ENCODE data around the gene ZSWIM5.
"Not testable (repeated sequence)": the region's sequence is repeated elsewhere in the genome, so short reads cannot be mapped to it uniquely, and the experiment has no call there.

The ZSWIM5 gene

GRCh38 chr1:45071567-45071966 lies 134.8 kb downstream of the ZSWIM5 start:
- H3K4me3 ChIP-seq (ENCODE audit: low read length): no peak overlapping the region
- TF ChIP-seq CTCF (conservative IDR thresholded peaks at IDR 0.05; ENCODE audit: low read depth, low read length): no peak
- DNase-seq (ENCODE audit: low read depth): no peak

GRCh38 chr1:45067806-45068205 lies 138.6 kb downstream of the ZSWIM5 start:
- DNase-seq (ENCODE audit: low read depth): no peak
- no peak for TF ChIP-seq CTCF (conservative IDR thresholded peaks at IDR 0.05; ENCODE audit: low read depth, low read length)

DNA sequence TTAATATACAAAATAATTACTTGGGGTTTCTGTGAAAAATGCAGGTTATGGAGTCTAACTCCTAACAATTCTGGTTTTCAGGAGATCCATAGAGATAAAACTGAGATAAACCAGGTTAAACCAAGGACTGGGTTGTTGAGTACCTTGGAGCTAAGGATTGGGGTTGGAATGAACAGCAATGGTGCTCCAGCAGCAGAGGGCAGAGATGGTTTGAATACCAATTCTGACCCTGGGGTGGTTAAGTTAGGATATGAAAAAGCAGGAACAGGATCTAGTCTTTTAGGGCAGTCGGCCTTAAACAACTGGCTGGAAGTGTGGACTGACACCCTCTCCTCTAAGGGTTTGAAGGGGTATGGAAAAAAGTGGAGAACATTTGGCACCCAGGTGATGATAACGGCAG lies 141.3 kb downstream of the ZSWIM5 start:
- no peak for TF ChIP-seq CTCF (conservative IDR thresholded peaks at IDR 0.05; ENCODE audit: low read depth, low read length)
- DNase-seq (ENCODE audit: low read depth): no peak
- no peak overlapping the region for H3K4me3 ChIP-seq (ENCODE audit: low read length)

More at GRCh38 chr1:45067806-45068205, 138.6 kb downstream of the ZSWIM5 start:
- no peak overlapping the region for H3K4me3 ChIP-seq (ENCODE audit: low read length)

DNA sequence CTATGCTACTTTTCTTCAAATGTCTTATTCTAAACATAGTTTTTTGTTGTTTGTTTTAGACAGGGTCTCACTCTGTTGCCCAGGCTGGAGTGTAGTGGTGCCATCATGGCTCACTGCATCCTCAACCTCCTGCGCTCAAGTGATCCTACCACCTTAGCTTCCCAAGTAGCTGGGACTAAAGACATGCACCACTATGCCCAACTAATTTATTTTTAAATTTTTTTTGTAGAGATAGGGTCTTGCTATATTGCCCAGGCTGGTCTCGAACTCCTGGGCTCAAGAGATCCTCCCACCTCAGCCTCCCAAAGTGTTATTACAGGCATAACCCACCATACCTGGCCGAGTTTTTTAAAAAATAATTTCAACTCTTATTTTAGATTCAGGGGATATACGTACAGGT lies 143.9 kb downstream of the ZSWIM5 start:
- not testable (repeated sequence) for H3K4me3 ChIP-seq (ENCODE audit: low read length); DNase-seq (ENCODE audit: low read depth)

GRCh38 chr1:45059829-45060228 lies 146.6 kb downstream of the ZSWIM5 start:
- no peak overlapping the region for H3K4me3 ChIP-seq (ENCODE audit: low read length)
- no peak for TF ChIP-seq CTCF (conservative IDR thresholded peaks at IDR 0.05; ENCODE audit: low read depth, low read length)
- DNase-seq (ENCODE audit: low read depth): no peak

DNA sequence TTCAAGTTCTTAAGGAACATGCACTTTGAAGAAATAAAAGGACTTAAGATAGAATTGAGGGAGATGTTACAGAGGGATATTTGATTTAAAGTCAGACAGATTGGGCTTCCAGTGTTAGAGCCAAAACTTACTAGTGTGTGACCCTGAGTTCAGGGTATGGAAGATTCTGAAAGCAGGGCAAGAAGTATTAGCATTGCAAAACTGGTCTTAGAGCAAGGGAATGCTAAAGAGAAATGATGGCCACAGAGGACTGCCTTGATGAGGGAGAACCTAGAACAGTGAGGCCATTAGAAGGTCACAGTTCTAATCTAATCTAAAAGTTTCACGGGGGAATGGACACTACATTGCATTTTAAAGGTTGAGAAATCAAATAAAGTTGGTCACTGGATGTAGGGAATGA lies 148.9 kb downstream of the ZSWIM5 start:
- TF ChIP-seq CTCF (conservative IDR thresholded peaks at IDR 0.05; ENCODE audit: low read depth, low read length): no peak
- no peak for DNase-seq (ENCODE audit: low read depth)
- no peak overlapping the region for H3K4me3 ChIP-seq (ENCODE audit: low read length)

- no peak for TF ChIP-seq CTCF (conservative IDR thresholded peaks at IDR 0.05; ENCODE audit: low read depth, low read length)
- DNase-seq (ENCODE audit: low read depth): no peak
- H3K4me3 ChIP-seq (ENCODE audit: low read length): no peak overlapping the region
These were observed 155.2 kb downstream of the ZSWIM5 start for GRCh38 chr1:45051005-45051772.
